Upper lobe of right lung (tissue), 1 donor: ENCODE results near the gene ACTN4. TPM values are rescaled to one million over a fixed set of nuclear protein-coding genes. Genes with fewer than 3 reads are reported as not detected.

Source experiments
- ATAC-seq: fragments of 200-7000 bp; cut with Tn5 transposase; one replicate; pipeline ENCODE4 v1.9.1; 2020; ENCODE audit warnings: mild to moderate bottlenecking, moderate library complexity
- DNase-seq: peaks from one replicate; pipeline ENCODE4 v3.0.0-alpha.2; 2020
- H3K27ac ChIP-seq: fragments of 200-600 bp; one replicate; pipeline ENCODE4 v1.8.0; 2022
- H3K27me3 ChIP-seq: fragments of 200-600 bp; one replicate; pipeline ENCODE4 v1.8.0; 2022; ENCODE audit warnings: mild to moderate bottlenecking
- H3K36me3 ChIP-seq: fragments of 200-600 bp; one replicate; pipeline ENCODE4 v1.8.0; 2022
- H3K4me1 ChIP-seq: fragments of 200-600 bp; one replicate; pipeline ENCODE4 v1.8.0; 2022
- H3K4me3 ChIP-seq: fragments of 200-600 bp; one replicate; pipeline ENCODE4 v1.8.0; 2022; ENCODE audit warnings: mild to moderate bottlenecking
- H3K9me3 ChIP-seq: fragments of 200-600 bp; one replicate; pipeline ENCODE4 v1.8.0; 2022
- CTCF ChIP-seq: fragments of 200-600 bp; IDR thresholded peaks from one replicate; pipeline ENCODE4 v1.8.0; 2022; ENCODE audit warnings: antibody characterized with exemption
- intact Hi-C: fragments of 100-400 bp; cut with DNase I; formaldehyde crosslinking; loops from one replicate; pipeline ENCODE4 v1.11.0; 2022
- total RNA-seq: library from RNA; stranded (reverse); fragmentation: NEBNext Ultra II Directional; extraction: Animal tissue kit (Norgen Biotek cat#: 25700); gene quantifications from one replicate; pipeline ENCODE4 v1.2.1, GENCODE V29; 2021
- donor health status: DM: no; HTN: yes; CAD: no; lungs with severe emphysema.

Gene ACTN4
- total RNA-seq, 1 donor from 2014 or later: 565 TPM

DNA sequence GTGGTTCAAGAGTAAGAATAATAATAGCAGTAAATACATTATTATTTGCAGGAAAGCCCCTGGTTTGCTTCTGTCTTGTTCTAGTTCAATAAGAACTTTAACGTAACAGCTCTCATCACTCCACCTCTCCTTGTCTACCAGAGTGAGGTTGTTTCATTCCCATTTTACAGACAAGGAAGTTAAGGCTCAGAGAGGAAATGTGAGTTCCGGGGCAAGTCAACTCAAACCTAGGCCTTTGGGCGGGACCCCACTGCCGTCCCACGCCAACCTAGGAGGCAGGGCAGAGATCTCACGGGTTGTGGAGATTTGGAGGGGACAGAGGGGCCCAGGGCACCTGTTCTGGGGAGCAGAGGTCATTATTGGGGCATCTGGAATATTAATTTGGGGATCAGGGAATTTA is 31.2 kb upstream of the ACTN4 start:
- H3K4me3 ChIP-seq: no peak overlapping the region
- no peak for ATAC-seq
- H3K27me3 ChIP-seq: no peaks in the 10 kb centered on the region
- no peak overlapping the region for H3K27ac ChIP-seq
- no peak for TF ChIP-seq CTCF
- intact Hi-C loops: no loop called here
- H3K9me3 ChIP-seq: no peaks in the 10 kb centered on the region
- DNase-seq: no peak
- peaks cover 12% of the 10 kb centered on the region for H3K36me3 ChIP-seq
- H3K4me1 ChIP-seq: peaks cover 19% of the 10 kb centered on the region

DNA sequence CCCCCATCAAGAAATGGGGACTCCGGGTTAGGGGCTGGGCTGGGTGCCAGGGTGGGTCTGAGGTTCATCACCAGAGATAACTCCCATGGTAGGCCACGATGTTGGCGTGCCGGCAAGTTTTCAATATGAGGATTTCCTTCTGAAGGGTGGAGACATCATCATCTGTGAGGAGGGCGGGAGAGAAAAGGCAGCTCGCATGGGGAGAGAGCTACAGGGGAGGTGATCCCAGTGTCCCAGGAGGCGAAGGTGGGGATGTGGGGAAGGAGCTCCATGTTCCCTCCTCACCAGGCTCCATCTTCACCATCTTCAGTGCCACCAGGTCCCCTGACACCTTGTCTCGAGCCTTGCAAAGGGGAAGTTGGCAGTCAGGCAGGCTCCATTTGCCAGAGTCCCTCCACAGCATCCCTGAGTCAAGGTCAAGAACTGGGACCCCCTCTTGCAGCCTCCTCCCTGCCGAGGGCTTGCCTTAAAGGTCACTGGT is 30.1 kb upstream of the ACTN4 start:
- peak overlapping the region; percentile 82 for H3K4me3 ChIP-seq
- H3K27me3 ChIP-seq: no peaks in the 10 kb centered on the region
- no peaks in the 10 kb centered on the region for H3K9me3 ChIP-seq
- peaks cover 23% of the 10 kb centered on the region for H3K36me3 ChIP-seq
- peak overlapping the region; percentile 84 for H3K27ac ChIP-seq
- no peak for TF ChIP-seq CTCF
- peaks cover 19% of the 10 kb centered on the region for H3K4me1 ChIP-seq
- intact Hi-C loops: no loop called here
- ATAC-seq (no peak), DNase-seq (no peak)

- Histone ChIP-seq H3K9me3 (no peaks in the 10 kb centered on the region), H3K4me3 (peak within 1 kb of the TSS; percentile 82), H3K27me3 (no peaks in the 10 kb centered on the region), H3K36me3 (peaks cover 27% of the 10 kb centered on the region), H3K27ac (peak within 1 kb of the TSS; percentile 84), H3K4me1 (peaks cover 19% of the 10 kb centered on the region)
- peak; percentile 74 for DNase-seq
- ATAC-seq: peak; percentile 13
- TF ChIP-seq CTCF: no peak
- intact Hi-C loops: no loop called here
Observed at GRCh38 chr19:38617764-38618589, 29.5 kb upstream of the ACTN4 start, which contains the start of gene MAP4K1. MAP4K1 (minus strand) TSS chr19:38617953; CDS start chr19:38617895, 58 bp downstream.

DNA sequence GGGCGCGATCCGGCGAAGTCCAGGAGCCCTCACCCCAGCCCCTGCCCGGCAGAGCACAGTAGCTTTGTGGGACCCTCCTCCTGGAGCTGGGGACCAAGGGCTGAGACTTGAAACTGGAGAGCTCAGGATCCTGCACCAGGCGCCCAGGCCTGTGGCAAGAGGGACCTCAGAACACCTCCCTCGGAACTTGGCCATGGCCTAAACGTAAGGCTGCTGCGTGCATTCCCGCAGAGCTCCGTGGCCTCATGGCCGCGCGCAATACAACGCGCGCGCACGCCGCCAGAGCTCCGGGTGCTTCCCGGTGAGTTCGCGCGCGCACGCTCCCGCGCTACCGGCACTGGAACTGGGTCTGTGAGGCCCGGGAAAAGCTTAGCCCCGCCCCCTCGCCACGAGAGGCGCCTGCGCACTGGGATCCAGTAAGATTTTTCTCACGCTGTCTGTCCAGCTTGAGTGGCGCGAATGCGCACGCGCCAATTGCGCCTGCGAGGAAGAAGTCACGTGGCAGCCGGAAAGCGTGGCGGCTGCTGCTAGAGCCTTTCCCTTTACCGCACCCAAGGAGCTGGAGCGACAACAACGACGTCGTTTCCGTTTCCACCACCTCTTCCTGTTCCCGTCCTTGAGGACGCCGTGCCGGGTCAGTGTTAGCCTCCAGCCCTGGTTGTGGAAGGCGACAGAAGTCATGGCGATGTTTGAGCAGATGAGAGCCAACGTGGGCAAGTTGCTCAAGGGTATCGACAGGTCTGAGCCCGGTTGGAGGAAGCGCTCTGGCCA is 28.7 kb upstream of the ACTN4 start, which contains the start of gene EIF3K:
EIF3K (plus strand) TSS at position 599 of the 771 bp plus-strand sequence; CDS start at position 680, 81 bp downstream.
- TF ChIP-seq CTCF: no peak
- H3K27ac ChIP-seq: peak within 1 kb of the TSS; percentile 84

DNA sequence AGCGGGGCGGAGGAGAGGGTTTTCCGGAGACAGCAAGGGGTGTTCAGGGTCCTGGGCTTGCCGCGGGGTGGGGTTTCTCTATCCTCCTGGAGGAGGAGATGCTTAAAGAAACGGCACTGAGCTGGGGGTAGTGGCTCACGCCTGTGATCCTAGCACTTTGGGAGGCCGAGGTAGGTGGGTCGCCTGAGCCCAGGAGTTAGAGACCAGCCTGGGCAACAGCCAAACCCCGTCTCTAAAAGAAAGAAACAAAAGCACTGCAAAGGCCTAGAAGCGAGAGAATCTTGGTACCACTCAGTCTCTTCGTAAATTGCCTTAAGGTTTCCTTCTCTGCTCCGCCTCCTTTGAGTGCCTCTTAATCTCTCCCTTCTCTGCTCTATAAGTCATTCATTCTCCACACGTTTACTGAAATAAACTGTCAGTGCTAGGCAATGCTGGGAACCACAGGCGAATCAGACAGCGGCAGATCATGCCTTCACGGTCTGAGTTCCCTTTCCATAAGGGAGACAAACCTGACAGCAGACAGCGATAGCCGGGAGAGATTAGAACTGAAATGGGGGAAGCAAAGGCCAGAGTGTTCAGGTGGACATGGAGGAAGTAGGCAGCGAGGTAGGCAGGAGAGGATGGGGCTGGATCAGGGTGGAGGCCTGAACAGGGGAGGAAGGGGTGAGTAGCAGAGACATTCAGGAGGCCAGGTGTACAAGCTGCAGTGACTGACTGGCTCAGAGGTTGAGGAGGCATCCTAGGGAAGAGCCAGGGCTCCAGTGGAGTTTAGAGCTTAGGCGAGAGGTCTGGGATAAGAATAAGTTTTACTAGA is 27.9 kb upstream of the ACTN4 start:
- ATAC-seq (no peak), DNase-seq (no peak)
- TF ChIP-seq CTCF: no peak
- Histone ChIP-seq H3K27me3 (no peaks in the 10 kb centered on the region), H3K4me3 (peak overlapping the region; percentile 82), H3K36me3 (peaks cover 42% of the 10 kb centered on the region), H3K27ac (peak overlapping the region; percentile 84), H3K4me1 (peaks cover 19% of the 10 kb centered on the region), H3K9me3 (no peaks in the 10 kb centered on the region)
- intact Hi-C loops: no loop called here

More for the DNA sequence above, 28.7 kb upstream of the ACTN4 start, which contains the start of gene EIF3K:
- H3K36me3 ChIP-seq: peaks cover 35% of the 10 kb centered on the region
- peak within 1 kb of the TSS; percentile 82 for H3K4me3 ChIP-seq
- intact Hi-C loops: no loop called here
- H3K4me1 ChIP-seq: peaks cover 19% of the 10 kb centered on the region
- ATAC-seq (peak; percentile 95), DNase-seq (peak; percentile 100)
- H3K9me3 ChIP-seq: no peaks in the 10 kb centered on the region
- no peaks in the 10 kb centered on the region for H3K27me3 ChIP-seq
